Measurements from ENCODE around the gene SH2B3.
A peak's percentile ranks its signal among the peaks of the same experiment; 100 is the strongest.
"Not testable (repeated sequence)": the region's sequence is repeated elsewhere in the genome, so short reads cannot be mapped to it uniquely, and the experiment has no call there.

SH2B3 gene

DNA sequence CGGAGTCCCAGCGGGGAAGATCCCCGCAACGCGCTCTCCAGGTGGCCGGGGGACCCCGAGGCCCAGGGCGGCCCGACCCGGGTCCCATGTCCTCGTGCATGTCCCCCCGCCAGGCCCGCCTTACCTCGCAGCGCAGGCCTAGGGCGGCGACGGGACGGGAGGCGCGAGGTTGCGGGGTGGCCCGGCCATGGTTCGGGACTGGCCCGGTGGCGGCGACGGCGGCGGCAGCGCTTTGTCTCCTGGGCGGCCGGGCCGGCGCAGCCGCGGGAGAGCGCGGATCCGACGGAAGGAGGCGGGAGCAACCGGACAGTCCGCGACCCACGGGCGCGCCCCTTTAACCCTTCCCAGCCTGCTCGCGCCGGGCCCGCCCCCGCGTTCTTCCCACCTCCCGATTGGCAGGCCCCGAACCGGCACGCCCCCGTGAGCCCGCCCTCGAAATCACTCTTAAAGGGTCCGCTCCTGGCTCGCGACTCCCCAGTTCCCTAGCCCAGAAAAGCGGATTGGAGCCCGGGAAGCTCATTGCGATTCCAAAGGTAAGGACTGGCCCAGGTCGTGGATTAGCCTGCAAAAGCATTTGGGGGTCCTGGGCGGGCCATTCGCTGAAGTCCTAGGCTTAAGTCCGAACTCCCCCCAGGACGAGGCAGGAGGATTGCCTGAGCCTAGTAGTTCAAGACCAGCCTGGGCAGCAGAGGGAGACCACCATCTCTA, 36.8 kb upstream of the SH2B3 start, which contains the start of gene PHETA1:
Gene PHETA1 (minus strand): TSS at position 308 of the 708 bp plus-strand sequence. CDS start 5,668 bp downstream, outside the sequence.
- no peak within 1 kb of the TSS for H3K4me3 ChIP-seq (IDR thresholded peaks at IDR 0.05; ENCODE audit: insufficient read depth, low read depth, low read length)
- peak within 1 kb of the TSS; percentile 53 for H2AFZ ChIP-seq (ENCODE audit: low read depth)
- H3K36me3 ChIP-seq (ENCODE audit: insufficient read depth): no peaks in the 10 kb centered on the region
- H3K79me2 ChIP-seq (ENCODE audit: insufficient read depth, low read depth): no peaks in the 10 kb centered on the region
- TF ChIP-seq, protein P1, sequence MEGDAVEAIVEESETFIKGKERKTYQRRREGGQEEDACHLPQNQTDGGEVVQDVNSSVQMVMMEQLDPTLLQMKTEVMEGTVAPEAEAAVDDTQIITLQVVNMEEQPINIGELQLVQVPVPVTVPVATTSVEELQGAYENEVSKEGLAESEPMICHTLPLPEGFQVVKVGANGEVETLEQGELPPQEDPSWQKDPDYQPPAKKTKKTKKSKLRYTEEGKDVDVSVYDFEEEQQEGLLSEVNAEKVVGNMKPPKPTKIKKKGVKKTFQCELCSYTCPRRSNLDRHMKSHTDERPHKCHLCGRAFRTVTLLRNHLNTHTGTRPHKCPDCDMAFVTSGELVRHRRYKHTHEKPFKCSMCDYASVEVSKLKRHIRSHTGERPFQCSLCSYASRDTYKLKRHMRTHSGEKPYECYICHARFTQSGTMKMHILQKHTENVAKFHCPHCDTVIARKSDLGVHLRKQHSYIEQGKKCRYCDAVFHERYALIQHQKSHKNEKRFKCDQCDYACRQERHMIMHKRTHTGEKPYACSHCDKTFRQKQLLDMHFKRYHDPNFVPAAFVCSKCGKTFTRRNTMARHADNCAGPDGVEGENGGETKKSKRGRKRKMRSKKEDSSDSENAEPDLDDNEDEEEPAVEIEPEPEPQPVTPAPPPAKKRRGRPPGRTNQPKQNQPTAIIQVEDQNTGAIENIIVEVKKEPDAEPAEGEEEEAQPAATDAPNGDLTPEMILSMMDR (conservative IDR thresholded peaks at IDR 0.05; ENCODE audit: low read depth, low read length): no peak
- no peaks in the 10 kb centered on the region for H3K27me3 ChIP-seq (ENCODE audit: insufficient read depth, low read depth)
- H3K4me2 ChIP-seq: peak within 1 kb of the TSS; percentile 63
- H4K20me1 ChIP-seq (ENCODE audit: insufficient read depth): no peaks in the 10 kb centered on the region
- H3K9ac ChIP-seq: peak within 1 kb of the TSS; percentile 22; the same call in 1 of the 2 replicates
- no peak within 1 kb of the TSS for H3K27ac ChIP-seq
- H3K4me1 ChIP-seq (ENCODE audit: low read depth, poor library complexity, severe bottlenecking): peaks cover 9% of the 10 kb centered on the region

DNA sequence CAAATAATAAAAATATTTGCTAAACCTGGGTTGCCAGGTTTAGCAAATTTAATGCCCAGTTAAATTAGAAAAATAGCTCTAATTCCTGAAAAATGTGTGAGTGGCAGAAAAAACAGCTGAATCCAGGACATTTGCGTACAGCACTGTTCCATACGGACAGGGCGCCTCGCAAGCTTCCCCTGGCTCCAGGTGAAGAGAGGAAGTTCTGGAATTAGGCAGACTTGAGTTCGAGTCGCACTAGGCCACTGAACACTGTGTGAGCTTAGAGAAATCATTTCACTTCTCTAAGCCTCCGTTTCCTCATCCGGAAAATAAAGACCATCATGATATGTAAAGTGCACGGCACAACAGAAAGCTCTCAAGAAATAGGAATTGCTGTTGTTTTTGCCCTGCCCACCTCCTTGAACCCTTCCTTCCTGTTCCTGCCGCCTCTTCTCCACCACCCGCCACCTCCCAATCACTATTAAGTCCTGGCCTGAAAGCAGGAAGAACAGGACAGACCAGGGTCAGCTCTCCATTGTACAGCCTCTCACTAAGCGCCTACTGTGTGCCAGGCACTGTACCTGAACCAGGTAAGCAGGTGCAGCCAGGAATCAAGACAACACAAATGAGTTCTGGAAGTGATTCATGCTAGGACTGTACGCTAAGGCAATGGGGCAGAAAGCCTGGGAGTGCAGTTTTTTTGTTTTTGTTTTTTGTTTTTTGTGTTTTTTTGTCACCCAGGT, 36.1 kb upstream of the SH2B3 start:
- Histone ChIP-seq H3K4me2 (peak overlapping the region; percentile 40; the same call in 1 of the 2 replicates), H3K27ac (no peak overlapping the region), H2AFZ (ENCODE audit: low read depth) (peak overlapping the region; percentile 53), H3K9ac (no peak overlapping the region; the same call in 1 of the 2 replicates), H3K79me2 (ENCODE audit: insufficient read depth, low read depth) (no peaks in the 10 kb centered on the region), H3K36me3 (ENCODE audit: insufficient read depth) (no peaks in the 10 kb centered on the region), H3K4me3 (IDR thresholded peaks at IDR 0.05; ENCODE audit: insufficient read depth, low read depth, low read length) (no peak overlapping the region), H3K4me1 (ENCODE audit: low read depth, poor library complexity, severe bottlenecking) (peaks cover 9% of the 10 kb centered on the region), H3K27me3 (ENCODE audit: insufficient read depth, low read depth) (no peaks in the 10 kb centered on the region), H4K20me1 (ENCODE audit: insufficient read depth) (no peaks in the 10 kb centered on the region)
- TF ChIP-seq, protein P1 (conservative IDR thresholded peaks at IDR 0.05; ENCODE audit: low read depth, low read length): no peak

DNA sequence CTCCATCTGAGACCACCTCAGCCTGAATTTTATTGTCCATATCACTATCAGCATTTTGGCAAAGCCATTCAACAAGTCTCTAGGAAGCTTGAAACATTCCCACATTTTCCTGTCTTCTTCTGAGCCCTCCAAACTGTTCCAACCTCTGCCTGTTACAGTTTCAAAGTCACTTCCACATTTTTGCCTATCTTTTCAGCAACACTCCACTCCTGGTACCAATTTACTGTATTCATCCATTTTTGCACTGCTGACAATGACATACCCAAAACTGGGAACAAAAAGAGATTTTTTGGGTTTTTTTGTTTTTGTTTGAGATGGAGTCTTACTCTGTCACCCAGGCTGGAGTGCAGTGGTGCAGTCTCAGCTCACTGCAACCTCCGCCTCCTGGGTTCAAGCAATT, 32.5 kb upstream of the SH2B3 start:
- H3K27ac ChIP-seq; H2AFZ ChIP-seq (ENCODE audit: low read depth); H4K20me1 ChIP-seq (ENCODE audit: insufficient read depth); H3K9ac ChIP-seq; H3K4me1 ChIP-seq (ENCODE audit: low read depth, poor library complexity, severe bottlenecking); H3K4me3 ChIP-seq (IDR thresholded peaks at IDR 0.05; ENCODE audit: insufficient read depth, low read depth, low read length); H3K79me2 ChIP-seq (ENCODE audit: insufficient read depth, low read depth); H3K27me3 ChIP-seq (ENCODE audit: insufficient read depth, low read depth); H3K4me2 ChIP-seq; H3K36me3 ChIP-seq (ENCODE audit: insufficient read depth): not testable (repeated sequence)

DNA sequence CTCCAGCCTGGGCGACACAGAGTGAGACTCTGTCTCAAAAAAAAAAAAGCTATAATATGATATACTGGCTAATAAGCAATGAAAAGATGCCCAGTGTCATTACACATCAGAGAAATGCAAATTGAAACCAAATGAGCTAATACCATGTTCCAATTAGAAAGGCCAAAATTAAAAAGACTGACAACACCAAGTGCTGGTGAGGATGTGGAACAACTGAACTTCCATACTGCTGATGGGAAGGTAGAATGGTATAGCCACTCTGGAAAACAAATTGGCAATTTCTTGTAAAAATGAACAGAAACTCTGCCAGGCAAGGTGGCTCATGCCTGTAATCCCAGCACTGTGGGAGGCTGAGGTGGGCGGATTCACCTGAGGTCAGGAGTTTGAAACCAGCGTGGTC, 28.3 kb upstream of the SH2B3 start:
- H3K79me2 ChIP-seq (ENCODE audit: insufficient read depth, low read depth): no peaks in the 10 kb centered on the region

More for the DNA sequence above, 28.3 kb upstream of the SH2B3 start:
- H3K27ac ChIP-seq: no peak overlapping the region
- no peak overlapping the region for H3K9ac ChIP-seq
- H2AFZ ChIP-seq (ENCODE audit: low read depth): no peak overlapping the region
- H4K20me1 ChIP-seq (ENCODE audit: insufficient read depth): no peaks in the 10 kb centered on the region
- no peak overlapping the region for H3K4me3 ChIP-seq (IDR thresholded peaks at IDR 0.05; ENCODE audit: insufficient read depth, low read depth, low read length)
- TF ChIP-seq, protein P1 (conservative IDR thresholded peaks at IDR 0.05; ENCODE audit: low read depth, low read length): no peak
- H3K4me1 ChIP-seq (ENCODE audit: low read depth, poor library complexity, severe bottlenecking): no peaks in the 10 kb centered on the region
- no peaks in the 10 kb centered on the region for H3K36me3 ChIP-seq (ENCODE audit: insufficient read depth)
- H3K27me3 ChIP-seq (ENCODE audit: insufficient read depth, low read depth): no peaks in the 10 kb centered on the region
- H3K4me2 ChIP-seq: no peak overlapping the region

Data from KMS-11 (cell line).